ENCODE data around the gene ADAMTS4. TPM values are rescaled to one million over a fixed set of nuclear protein-coding genes. Genes with fewer than 3 reads are reported as not detected.

ADAMTS4 gene
- total RNA-seq, 1 donor from 2014 or later = 2.7 TPM

GRCh38 chr1:161159087-161159912 lies 39.6 kb downstream of the ADAMTS4 start, which contains the start of gene USP21:
Gene USP21, plus strand, starts transcription at chr1:161159500. Its CDS starts 1,141 bp downstream, at chr1:161160641.
- H3K27me3 Mint-ChIP-seq (ENCODE audit: low read depth, unreplicated experiment) = no peaks in the 10 kb centered on the region
- peak within 1 kb of the TSS; percentile 73 for H3K27ac Mint-ChIP-seq (ENCODE audit: unreplicated experiment)
- no peak for TF ChIP-seq EZH2 (IDR thresholded peaks at IDR 0.05; ENCODE audit: insufficient read depth, low read length)
- TF ChIP-seq, protein P1, sequence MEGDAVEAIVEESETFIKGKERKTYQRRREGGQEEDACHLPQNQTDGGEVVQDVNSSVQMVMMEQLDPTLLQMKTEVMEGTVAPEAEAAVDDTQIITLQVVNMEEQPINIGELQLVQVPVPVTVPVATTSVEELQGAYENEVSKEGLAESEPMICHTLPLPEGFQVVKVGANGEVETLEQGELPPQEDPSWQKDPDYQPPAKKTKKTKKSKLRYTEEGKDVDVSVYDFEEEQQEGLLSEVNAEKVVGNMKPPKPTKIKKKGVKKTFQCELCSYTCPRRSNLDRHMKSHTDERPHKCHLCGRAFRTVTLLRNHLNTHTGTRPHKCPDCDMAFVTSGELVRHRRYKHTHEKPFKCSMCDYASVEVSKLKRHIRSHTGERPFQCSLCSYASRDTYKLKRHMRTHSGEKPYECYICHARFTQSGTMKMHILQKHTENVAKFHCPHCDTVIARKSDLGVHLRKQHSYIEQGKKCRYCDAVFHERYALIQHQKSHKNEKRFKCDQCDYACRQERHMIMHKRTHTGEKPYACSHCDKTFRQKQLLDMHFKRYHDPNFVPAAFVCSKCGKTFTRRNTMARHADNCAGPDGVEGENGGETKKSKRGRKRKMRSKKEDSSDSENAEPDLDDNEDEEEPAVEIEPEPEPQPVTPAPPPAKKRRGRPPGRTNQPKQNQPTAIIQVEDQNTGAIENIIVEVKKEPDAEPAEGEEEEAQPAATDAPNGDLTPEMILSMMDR (IDR thresholded peaks at IDR 0.05; ENCODE audit: insufficient read depth, low read depth, low read length) = no peak
- Histone ChIP-seq H3K9ac (ENCODE audit: low read length) (peak within 1 kb of the TSS; percentile 92), H3K79me2 (ENCODE audit: insufficient read depth, low read length) (peaks cover 44% of the 10 kb centered on the region), H3K4me2 (ENCODE audit: low read length) (peak within 1 kb of the TSS; percentile 97), H3K27ac (ENCODE audit: low read depth, low read length) (peak within 1 kb of the TSS; percentile 83), H3K9me3 (ENCODE audit: insufficient read depth, low read depth, low read length) (no peaks in the 10 kb centered on the region), H3K27me3 (ENCODE audit: insufficient read depth, low read length) (no peaks in the 10 kb centered on the region), H2AFZ (ENCODE audit: low read depth, low read length) (peak within 1 kb of the TSS; percentile 85), H3K36me3 (ENCODE audit: insufficient read depth, low read length) (peaks cover 14% of the 10 kb centered on the region), H3K4me3 (ENCODE audit: insufficient read depth, low read depth, low read length) (peak within 1 kb of the TSS; percentile 89), H4K20me1 (ENCODE audit: insufficient read depth, low read length) (no peaks in the 10 kb centered on the region), H3K4me1 (ENCODE audit: insufficient read depth, low read length) (peaks cover 15% of the 10 kb centered on the region)
- H3K9me3 Mint-ChIP-seq (ENCODE audit: unreplicated experiment) = no peaks in the 10 kb centered on the region
- H3K4me1 Mint-ChIP-seq (ENCODE audit: low read depth, unreplicated experiment) = peaks cover 19% of the 10 kb centered on the region
- peak within 1 kb of the TSS; percentile 86 for H3K4me3 Mint-ChIP-seq (ENCODE audit: unreplicated experiment)
- DNase-seq (ENCODE audit: low read depth) = peak; percentile 62
- peaks cover 6% of the 10 kb centered on the region for H3K36me3 Mint-ChIP-seq (ENCODE audit: low read depth, unreplicated experiment)
- FAIRE-seq = no peak

DNA sequence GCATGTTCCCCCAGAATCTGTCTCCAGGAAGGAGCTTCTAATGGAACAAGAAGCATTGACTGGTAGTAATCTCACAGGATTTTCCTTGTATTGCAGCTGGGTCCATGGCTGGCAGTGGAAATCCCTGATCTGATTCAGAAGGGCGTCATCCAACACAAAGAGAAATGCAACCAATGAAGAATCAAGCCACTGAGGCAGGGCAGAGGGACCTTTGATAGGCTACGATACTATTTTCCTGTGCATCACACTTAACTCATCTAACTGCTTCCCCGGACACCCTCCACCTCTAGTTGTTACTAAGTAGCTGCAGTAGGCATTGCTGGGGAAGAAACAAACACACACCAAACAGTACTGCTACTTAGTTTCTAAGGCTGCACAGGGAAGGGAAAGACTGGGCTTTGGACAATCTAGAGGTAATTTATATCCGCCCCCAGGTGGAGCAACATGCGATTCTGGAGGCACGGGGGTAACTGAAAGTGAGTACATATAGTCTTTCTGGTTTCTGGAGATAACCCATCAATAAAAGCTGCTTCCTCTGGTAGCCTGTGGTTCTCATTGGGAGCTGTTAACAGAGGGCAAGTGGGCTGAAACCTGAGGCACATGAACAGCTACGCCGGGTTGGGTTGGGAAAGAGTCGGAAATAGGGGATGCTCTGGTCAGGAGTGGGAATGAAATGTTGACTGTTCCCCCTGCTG lies 40.4 kb downstream of the ADAMTS4 start:
- no peak for FAIRE-seq

More for the DNA sequence above, 40.4 kb downstream of the ADAMTS4 start:
- no peaks in the 10 kb centered on the region for H4K20me1 ChIP-seq (ENCODE audit: insufficient read depth, low read length)
- no peaks in the 10 kb centered on the region for H3K27me3 ChIP-seq (ENCODE audit: insufficient read depth, low read length)
- Mint-ChIP-seq H3K9me3 (ENCODE audit: unreplicated experiment) (no peaks in the 10 kb centered on the region), H3K27me3 (ENCODE audit: low read depth, unreplicated experiment) (no peaks in the 10 kb centered on the region), H3K4me1 (ENCODE audit: low read depth, unreplicated experiment) (peaks cover 19% of the 10 kb centered on the region), H3K27ac (ENCODE audit: unreplicated experiment) (peak overlapping the region; percentile 27), H3K4me3 (ENCODE audit: unreplicated experiment) (peak overlapping the region; percentile 86), H3K36me3 (ENCODE audit: low read depth, unreplicated experiment) (peaks cover 4% of the 10 kb centered on the region)
- H3K4me1 ChIP-seq (ENCODE audit: insufficient read depth, low read length) = peaks cover 15% of the 10 kb centered on the region
- peak overlapping the region; percentile 97 for H3K4me2 ChIP-seq (ENCODE audit: low read length)
- no peak for DNase-seq (ENCODE audit: low read depth)
- peak overlapping the region; percentile 83 for H3K27ac ChIP-seq (ENCODE audit: low read depth, low read length)
- peak overlapping the region; percentile 92 for H3K9ac ChIP-seq (ENCODE audit: low read length)
- H3K36me3 ChIP-seq (ENCODE audit: insufficient read depth, low read length) = peaks cover 14% of the 10 kb centered on the region
- H3K79me2 ChIP-seq (ENCODE audit: insufficient read depth, low read length) = peaks cover 47% of the 10 kb centered on the region
- H2AFZ ChIP-seq (ENCODE audit: low read depth, low read length) = peak overlapping the region; percentile 85
- no peak for TF ChIP-seq EZH2 (IDR thresholded peaks at IDR 0.05; ENCODE audit: insufficient read depth, low read length)
- TF ChIP-seq, protein P1 (IDR thresholded peaks at IDR 0.05; ENCODE audit: insufficient read depth, low read depth, low read length) = no peak
- H3K9me3 ChIP-seq (ENCODE audit: insufficient read depth, low read depth, low read length) = no peaks in the 10 kb centered on the region
- peak overlapping the region; percentile 89 for H3K4me3 ChIP-seq (ENCODE audit: insufficient read depth, low read depth, low read length)
